Measurements from ENCODE around the gene INPP4B. TPM values are rescaled to one million over a fixed set of nuclear protein-coding genes. Genes with fewer than 3 reads are reported as not detected.

Gene INPP4B
- total RNA-seq (2012; rRNA removed) = 20.0 and 24.9 TPM in 2 replicates

DNA sequence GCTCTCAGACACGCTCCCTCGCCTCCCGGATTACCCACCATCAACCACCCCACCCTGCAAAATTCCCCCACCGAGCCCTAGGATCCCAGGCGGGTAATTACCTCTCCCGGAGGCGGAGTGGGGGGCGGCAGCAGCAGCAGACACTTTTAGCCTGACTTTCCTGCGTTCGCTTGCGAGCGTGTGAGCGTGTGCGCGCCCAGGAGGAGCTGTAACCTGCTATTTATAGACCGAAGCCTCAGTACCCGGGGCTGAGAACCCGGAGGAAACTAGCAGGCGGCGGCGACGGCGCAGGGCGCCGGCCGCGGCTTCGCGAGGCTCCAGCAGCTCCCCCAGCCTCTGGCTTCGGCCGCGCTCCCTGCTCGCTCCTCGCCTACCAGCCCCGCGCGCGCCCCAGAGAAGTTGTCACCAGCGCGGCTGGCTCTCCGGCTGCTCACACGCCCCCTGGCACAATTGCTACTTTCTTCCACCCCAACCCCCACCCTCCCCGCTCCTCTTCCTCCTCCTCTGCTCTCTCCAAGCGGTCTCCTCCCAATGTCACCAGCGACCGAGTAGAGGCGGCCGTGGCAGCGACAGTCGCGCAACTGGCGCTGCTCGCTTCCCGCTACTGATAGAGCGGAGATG lies at the start of gene INPP4B:
Gene INPP4B (minus strand): TSS at position 194 of the 621 bp plus-strand sequence.
- Histone ChIP-seq H3K4me3 (ENCODE audit: low read length) (peak within 1 kb of the TSS; percentile 86), H3K27me3 (ENCODE audit: control insufficient read depth, insufficient read depth, low read length) (peaks cover 12% of the 10 kb centered on the region), H3K36me3 (ENCODE audit: insufficient read depth, low read length) (no peaks in the 10 kb centered on the region), H3K9me3 (replicated peaks; ENCODE audit: low read length) (no peaks in the 10 kb centered on the region), H3K9ac (ENCODE audit: low read depth, low read length) (peak within 1 kb of the TSS; percentile 75), H3K4me1 (ENCODE audit: control insufficient read depth, insufficient read depth, low read length) (peaks cover 18% of the 10 kb centered on the region), H3K4me2 (ENCODE audit: low read length) (peak within 1 kb of the TSS; percentile 100)

DNA sequence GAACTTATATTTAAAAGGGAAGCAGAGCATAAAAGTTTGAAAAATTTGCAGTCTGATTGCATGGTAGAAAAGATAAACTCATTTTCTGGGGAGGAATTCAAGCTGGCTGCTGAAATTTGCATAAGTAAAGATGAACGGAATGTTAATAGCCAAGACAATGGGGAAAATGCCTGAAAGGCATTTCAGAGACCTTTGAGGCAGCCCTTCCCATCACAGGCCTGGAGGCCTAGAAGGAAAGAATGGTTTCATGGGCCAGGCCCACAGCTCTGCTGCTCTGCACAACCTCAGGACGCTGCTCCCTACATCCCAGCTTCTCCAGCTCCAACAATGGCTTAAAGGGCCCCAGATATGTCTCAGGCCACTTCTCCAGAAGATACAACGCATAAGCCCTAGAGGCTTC lies 46.9 kb upstream of the INPP4B start:
- Histone ChIP-seq H3K4me3 (ENCODE audit: low read length) (no peak overlapping the region), H3K27me3 (ENCODE audit: control insufficient read depth, insufficient read depth, low read length) (no peaks in the 10 kb centered on the region), H3K9ac (ENCODE audit: low read depth, low read length) (no peak overlapping the region), H3K4me2 (ENCODE audit: low read length) (no peak overlapping the region), H3K9me3 (replicated peaks; ENCODE audit: low read length) (peaks cover 4% of the 10 kb centered on the region), H3K36me3 (ENCODE audit: insufficient read depth, low read length) (no peaks in the 10 kb centered on the region), H3K4me1 (ENCODE audit: control insufficient read depth, insufficient read depth, low read length) (no peaks in the 10 kb centered on the region)

DNA sequence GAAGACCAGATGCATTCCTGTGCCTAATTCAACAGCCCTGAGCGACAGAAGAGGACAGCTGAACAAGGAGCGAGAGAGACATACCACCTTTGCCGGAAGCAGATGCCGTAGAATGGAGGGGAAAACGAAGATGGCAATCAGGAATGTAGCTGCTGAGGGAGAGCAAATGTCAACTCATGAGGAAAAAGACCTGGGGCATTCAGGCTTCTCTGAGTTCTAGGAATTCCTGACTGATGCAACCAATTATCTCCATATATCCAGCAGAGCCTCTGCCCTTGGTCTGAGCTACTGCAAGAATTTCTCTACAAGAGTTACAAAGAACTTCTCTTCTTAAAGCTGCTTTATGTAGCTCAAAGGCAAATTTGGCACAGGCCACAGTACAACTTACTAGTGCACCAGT lies 40.5 kb upstream of the INPP4B start:
- H3K9me3 ChIP-seq (replicated peaks; ENCODE audit: low read length) = no peaks in the 10 kb centered on the region
- H3K4me3 ChIP-seq (ENCODE audit: low read length) = no peak overlapping the region
- H3K4me2 ChIP-seq (ENCODE audit: low read length) = no peak overlapping the region
- H3K27me3 ChIP-seq (ENCODE audit: control insufficient read depth, insufficient read depth, low read length) = no peaks in the 10 kb centered on the region
- H3K9ac ChIP-seq (ENCODE audit: low read depth, low read length) = no peak overlapping the region
- H3K36me3 ChIP-seq (ENCODE audit: insufficient read depth, low read length) = no peaks in the 10 kb centered on the region
- no peaks in the 10 kb centered on the region for H3K4me1 ChIP-seq (ENCODE audit: control insufficient read depth, insufficient read depth, low read length)

DNA sequence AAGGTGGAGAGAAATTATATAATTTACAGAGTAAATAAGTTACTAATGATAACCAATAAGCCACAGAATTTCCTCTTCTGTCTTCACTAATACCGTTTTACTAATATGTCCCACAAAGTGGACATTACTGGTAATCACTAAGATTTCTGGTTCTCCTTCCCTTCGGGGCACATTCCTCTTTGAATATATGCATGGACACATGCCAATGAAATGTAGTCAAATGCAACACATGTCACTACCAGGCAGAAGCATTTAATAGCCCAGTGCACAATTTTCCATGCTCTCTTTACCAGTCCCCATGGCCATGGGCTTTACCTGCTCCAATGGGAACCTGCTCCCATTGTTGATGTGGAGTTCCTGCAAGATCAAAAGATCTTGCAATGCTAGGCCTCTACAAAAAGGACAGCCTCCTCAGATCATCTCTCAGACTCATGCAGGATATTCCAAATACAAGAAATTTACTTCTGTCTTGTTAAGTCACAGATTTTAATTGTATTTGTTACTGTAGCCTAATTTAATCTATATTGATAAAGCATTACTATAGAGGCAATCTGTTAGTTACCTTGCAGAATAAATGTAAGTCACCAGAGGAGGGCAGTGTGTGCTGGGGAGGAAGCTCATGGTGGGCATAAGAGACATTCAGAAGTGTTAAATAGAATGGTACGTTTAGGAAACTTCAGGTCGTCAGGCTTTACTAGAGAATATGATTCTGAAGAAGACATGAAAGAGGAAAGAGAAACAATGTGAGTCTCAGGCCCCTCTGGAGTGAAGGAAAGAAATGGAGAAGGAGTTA lies 37.1 kb upstream of the INPP4B start:
- H3K4me1 ChIP-seq (ENCODE audit: control insufficient read depth, insufficient read depth, low read length) = no peaks in the 10 kb centered on the region
- H3K9ac ChIP-seq (ENCODE audit: low read depth, low read length) = no peak overlapping the region
- no peaks in the 10 kb centered on the region for H3K9me3 ChIP-seq (replicated peaks; ENCODE audit: low read length)
- H3K4me3 ChIP-seq (ENCODE audit: low read length) = no peak overlapping the region
- no peak overlapping the region for H3K4me2 ChIP-seq (ENCODE audit: low read length)
- H3K27me3 ChIP-seq (ENCODE audit: control insufficient read depth, insufficient read depth, low read length) = no peaks in the 10 kb centered on the region
- H3K36me3 ChIP-seq (ENCODE audit: insufficient read depth, low read length) = no peaks in the 10 kb centered on the region

DNA sequence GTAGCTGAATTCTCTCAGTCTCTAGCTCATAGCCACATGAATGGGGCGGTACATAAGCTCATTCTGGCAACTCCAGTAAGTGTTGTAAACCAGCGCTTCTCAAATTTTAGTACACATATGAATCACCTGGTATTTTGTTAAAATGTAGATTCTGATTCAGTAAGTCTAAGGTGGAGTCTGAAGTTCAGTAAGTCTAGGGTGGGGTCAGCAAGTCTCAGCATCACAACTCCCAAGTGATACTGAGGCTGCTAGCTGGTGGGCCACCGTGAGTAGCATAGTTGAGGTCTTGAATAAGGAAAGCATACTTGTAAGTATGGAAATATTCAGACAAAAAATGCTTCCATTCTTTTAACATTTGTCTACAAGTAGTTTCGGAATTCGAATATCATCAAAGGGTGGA lies 36.1 kb upstream of the INPP4B start:
- Histone ChIP-seq H3K27me3 (ENCODE audit: control insufficient read depth, insufficient read depth, low read length) (no peaks in the 10 kb centered on the region), H3K4me3 (ENCODE audit: low read length) (no peak overlapping the region), H3K9ac (ENCODE audit: low read depth, low read length) (no peak overlapping the region), H3K36me3 (ENCODE audit: insufficient read depth, low read length) (no peaks in the 10 kb centered on the region), H3K4me2 (ENCODE audit: low read length) (no peak overlapping the region), H3K4me1 (ENCODE audit: control insufficient read depth, insufficient read depth, low read length) (no peaks in the 10 kb centered on the region), H3K9me3 (replicated peaks; ENCODE audit: low read length) (no peaks in the 10 kb centered on the region)

DNA sequence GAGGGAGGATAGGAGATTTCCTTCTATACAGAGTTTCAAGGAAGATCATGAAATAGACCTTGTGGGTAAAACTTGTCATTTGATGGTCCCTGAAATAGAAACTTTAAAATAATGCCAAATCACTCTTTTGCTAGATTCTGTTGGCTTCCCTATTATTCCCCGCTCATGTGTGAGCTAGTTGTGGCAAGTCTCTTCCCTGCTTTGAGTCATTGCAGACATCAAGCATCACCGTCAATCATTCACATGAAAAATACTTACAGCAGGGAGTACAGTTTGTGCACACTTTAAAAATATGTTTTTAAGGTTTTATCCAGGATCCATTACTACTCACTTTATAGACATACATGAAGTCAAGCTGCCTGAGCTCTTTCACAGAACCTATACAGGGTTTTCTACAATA lies 35.2 kb upstream of the INPP4B start:
- Histone ChIP-seq H3K27me3 (ENCODE audit: control insufficient read depth, insufficient read depth, low read length) (no peaks in the 10 kb centered on the region), H3K4me1 (ENCODE audit: control insufficient read depth, insufficient read depth, low read length) (no peaks in the 10 kb centered on the region), H3K4me2 (ENCODE audit: low read length) (no peak overlapping the region)

DNA sequence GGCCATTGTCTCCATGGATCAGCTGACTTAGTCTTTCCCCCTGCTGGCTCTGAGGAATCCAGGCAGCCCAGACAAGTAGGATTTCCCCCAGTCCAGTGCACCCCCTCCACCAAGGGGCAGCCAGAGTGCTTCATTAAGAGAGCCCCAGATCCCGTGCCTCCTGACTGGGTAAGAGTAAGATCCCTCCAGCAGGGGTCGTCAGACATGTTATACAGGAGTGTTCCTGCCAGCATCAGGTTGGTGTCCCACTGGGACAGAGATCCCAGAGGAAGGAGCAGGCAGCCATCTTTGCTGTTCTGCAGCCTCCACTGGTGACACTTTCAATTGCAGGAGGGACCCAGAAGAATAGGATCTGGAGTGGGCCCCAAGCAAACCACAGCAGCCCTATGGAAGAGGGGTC lies 29.0 kb upstream of the INPP4B start:
- no peaks in the 10 kb centered on the region for H3K9me3 ChIP-seq (replicated peaks; ENCODE audit: low read length)
- H3K4me2 ChIP-seq (ENCODE audit: low read length) = no peak overlapping the region
- H3K4me1 ChIP-seq (ENCODE audit: control insufficient read depth, insufficient read depth, low read length) = peaks cover 7% of the 10 kb centered on the region
- H3K36me3 ChIP-seq (ENCODE audit: insufficient read depth, low read length) = no peaks in the 10 kb centered on the region
- no peak overlapping the region for H3K4me3 ChIP-seq (ENCODE audit: low read length)
- H3K9ac ChIP-seq (ENCODE audit: low read depth, low read length) = no peak overlapping the region
- no peaks in the 10 kb centered on the region for H3K27me3 ChIP-seq (ENCODE audit: control insufficient read depth, insufficient read depth, low read length)

More for the DNA sequence above, 35.2 kb upstream of the INPP4B start:
- Histone ChIP-seq H3K36me3 (ENCODE audit: insufficient read depth, low read length) (no peaks in the 10 kb centered on the region), H3K9me3 (replicated peaks; ENCODE audit: low read length) (no peaks in the 10 kb centered on the region), H3K4me3 (ENCODE audit: low read length) (no peak overlapping the region), H3K9ac (ENCODE audit: low read depth, low read length) (no peak overlapping the region)

DNA sequence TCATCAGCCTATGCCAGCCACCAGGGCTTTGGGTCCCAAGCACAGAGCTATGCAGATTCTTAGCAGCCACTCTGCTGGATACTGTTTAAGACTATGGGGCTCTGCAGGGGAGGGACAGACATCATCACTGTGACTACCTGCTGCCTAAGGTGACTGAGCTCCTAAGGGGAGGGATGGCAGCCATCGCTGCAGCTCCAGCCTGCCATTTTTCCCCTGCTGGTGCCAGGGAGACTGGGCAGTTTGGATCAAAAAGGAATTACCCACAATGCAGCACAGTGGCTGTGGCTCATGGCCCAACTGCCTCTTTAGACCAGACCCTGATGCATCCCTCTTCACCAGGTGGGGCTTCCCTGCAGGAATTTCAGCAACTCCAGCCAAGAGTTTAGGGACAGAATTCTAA lies 28.6 kb upstream of the INPP4B start:
- H3K9ac ChIP-seq (ENCODE audit: low read depth, low read length) = no peak overlapping the region
- peaks cover 7% of the 10 kb centered on the region for H3K4me1 ChIP-seq (ENCODE audit: control insufficient read depth, insufficient read depth, low read length)
- no peak overlapping the region for H3K4me3 ChIP-seq (ENCODE audit: low read length)
- no peaks in the 10 kb centered on the region for H3K36me3 ChIP-seq (ENCODE audit: insufficient read depth, low read length)
- no peak overlapping the region for H3K4me2 ChIP-seq (ENCODE audit: low read length)
- no peaks in the 10 kb centered on the region for H3K9me3 ChIP-seq (replicated peaks; ENCODE audit: low read length)
- H3K27me3 ChIP-seq (ENCODE audit: control insufficient read depth, insufficient read depth, low read length) = no peaks in the 10 kb centered on the region

DNA sequence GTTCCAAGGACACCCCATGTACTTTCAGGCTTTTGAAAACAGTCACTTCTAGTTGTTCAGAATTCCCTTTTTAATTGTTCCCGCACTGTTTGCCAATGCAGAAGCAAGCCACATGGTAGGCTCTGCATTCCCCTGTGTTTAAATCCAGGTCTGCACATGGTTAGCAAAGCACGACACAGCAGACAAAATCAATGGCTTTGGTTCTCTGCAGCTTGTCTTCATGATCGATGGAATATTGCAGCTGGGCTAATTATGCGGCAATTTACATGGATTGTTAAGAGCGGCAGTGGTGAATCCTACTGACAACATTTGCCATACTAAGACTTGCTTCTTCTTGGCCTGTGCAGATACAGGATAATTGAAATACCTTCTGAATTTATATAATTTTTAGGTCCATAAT lies 20.6 kb upstream of the INPP4B start:
- Histone ChIP-seq H3K4me1 (ENCODE audit: control insufficient read depth, insufficient read depth, low read length) (no peaks in the 10 kb centered on the region), H3K9ac (ENCODE audit: low read depth, low read length) (no peak overlapping the region), H3K36me3 (ENCODE audit: insufficient read depth, low read length) (no peaks in the 10 kb centered on the region), H3K27me3 (ENCODE audit: control insufficient read depth, insufficient read depth, low read length) (peaks cover 4% of the 10 kb centered on the region), H3K9me3 (replicated peaks; ENCODE audit: low read length) (no peaks in the 10 kb centered on the region), H3K4me2 (ENCODE audit: low read length) (no peak overlapping the region), H3K4me3 (ENCODE audit: low read length) (no peak overlapping the region)

DNA sequence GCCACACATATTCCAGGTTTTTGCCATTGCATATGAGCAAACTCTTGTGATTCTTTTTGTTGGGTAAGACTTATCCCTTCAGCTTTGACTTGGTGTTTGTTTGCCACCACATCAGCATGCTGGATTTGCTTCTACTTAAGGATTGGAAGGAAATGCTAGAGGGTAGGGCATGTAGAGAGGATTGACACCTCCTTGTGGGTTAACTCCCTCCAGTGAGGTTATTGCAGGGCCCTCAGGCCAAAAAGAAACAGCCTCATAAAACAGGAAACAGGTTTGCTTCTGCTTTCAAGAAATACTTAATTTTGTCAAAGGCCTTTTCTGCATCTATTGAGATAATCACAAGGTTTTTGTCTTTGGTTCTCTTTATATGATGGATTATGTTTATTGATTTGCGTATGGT lies 15.2 kb upstream of the INPP4B start:
- Histone ChIP-seq H3K9ac (ENCODE audit: low read depth, low read length) (no peak overlapping the region), H3K4me2 (ENCODE audit: low read length) (no peak overlapping the region), H3K9me3 (replicated peaks; ENCODE audit: low read length) (no peaks in the 10 kb centered on the region), H3K4me3 (ENCODE audit: low read length) (no peak overlapping the region), H3K36me3 (ENCODE audit: insufficient read depth, low read length) (no peaks in the 10 kb centered on the region), H3K27me3 (ENCODE audit: control insufficient read depth, insufficient read depth, low read length) (peaks cover 4% of the 10 kb centered on the region), H3K4me1 (ENCODE audit: control insufficient read depth, insufficient read depth, low read length) (no peaks in the 10 kb centered on the region)

DNA sequence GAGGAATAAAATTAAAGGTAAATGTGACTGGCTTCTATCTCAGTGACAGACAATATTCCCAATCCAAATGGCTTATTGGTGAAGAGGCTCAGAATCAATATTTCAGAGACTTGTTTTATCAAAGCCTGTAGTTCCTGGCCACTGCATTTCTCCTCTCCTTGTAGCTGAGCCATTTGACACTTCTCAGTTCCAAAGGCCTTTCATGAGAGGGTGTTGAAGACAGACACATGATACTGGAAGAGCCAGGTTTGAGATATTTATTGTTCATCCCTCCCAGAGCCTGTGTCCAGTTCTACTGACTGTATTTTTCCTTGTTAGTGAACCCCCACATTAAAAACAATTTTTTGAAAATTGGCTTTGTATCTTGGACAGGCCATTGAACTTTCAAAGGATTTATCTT lies 12.9 kb upstream of the INPP4B start:
- Histone ChIP-seq H3K4me1 (ENCODE audit: control insufficient read depth, insufficient read depth, low read length) (no peaks in the 10 kb centered on the region), H3K9me3 (replicated peaks; ENCODE audit: low read length) (no peaks in the 10 kb centered on the region), H3K9ac (ENCODE audit: low read depth, low read length) (no peak overlapping the region), H3K27me3 (ENCODE audit: control insufficient read depth, insufficient read depth, low read length) (no peaks in the 10 kb centered on the region), H3K4me2 (ENCODE audit: low read length) (no peak overlapping the region), H3K4me3 (ENCODE audit: low read length) (no peak overlapping the region), H3K36me3 (ENCODE audit: insufficient read depth, low read length) (no peaks in the 10 kb centered on the region)

DNA sequence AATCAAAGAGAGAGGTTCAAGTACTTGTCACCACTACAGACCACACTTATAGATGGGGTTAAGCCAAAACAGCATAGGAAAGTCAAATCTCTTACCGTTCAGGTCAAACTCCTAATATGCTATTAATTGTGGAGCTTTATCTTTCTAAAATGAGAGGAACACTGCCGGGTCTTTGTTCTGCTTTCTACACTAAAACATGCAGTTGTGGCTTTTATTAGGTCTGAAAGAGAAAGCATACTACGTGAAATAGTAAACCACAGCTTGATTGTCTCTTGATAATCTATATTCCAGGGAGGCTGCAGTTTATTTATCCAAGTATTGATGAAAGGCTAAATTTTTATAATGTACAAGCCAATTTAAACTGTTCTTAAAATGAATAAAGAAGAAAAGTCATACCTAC lies 12.3 kb upstream of the INPP4B start:
- no peaks in the 10 kb centered on the region for H3K36me3 ChIP-seq (ENCODE audit: insufficient read depth, low read length)
- H3K9ac ChIP-seq (ENCODE audit: low read depth, low read length) = no peak overlapping the region
- H3K9me3 ChIP-seq (replicated peaks; ENCODE audit: low read length) = no peaks in the 10 kb centered on the region
- H3K27me3 ChIP-seq (ENCODE audit: control insufficient read depth, insufficient read depth, low read length) = no peaks in the 10 kb centered on the region
- H3K4me2 ChIP-seq (ENCODE audit: low read length) = no peak overlapping the region
- no peaks in the 10 kb centered on the region for H3K4me1 ChIP-seq (ENCODE audit: control insufficient read depth, insufficient read depth, low read length)
- no peak overlapping the region for H3K4me3 ChIP-seq (ENCODE audit: low read length)
